GM18498 (cell line): ENCODE results near the gene MYO1C.
"Not testable (repeated sequence)": the region's sequence is repeated elsewhere in the genome, so short reads cannot be mapped to it uniquely, and the experiment has no call there.

Source experiments
- ATAC-seq: cut with Tn5 transposase; IDR thresholded peaks from one replicate; pipeline ENCODE4 v1.9.1; 2021; ENCODE audit warnings: mild to moderate bottlenecking, moderate library complexity; ENCODE audit not compliant: unreplicated experiment

Gene MYO1C

GRCh38 chr17:1467258-1467657 is 25.2 kb downstream of the MYO1C start:
- no peak for ATAC-seq

- ATAC-seq = no peak
Observed at GRCh38 chr17:1464186-1464585, 28.3 kb downstream of the MYO1C start.

GRCh38 chr17:1462164-1463112 is 30.0 kb downstream of the MYO1C start:
- no peak for ATAC-seq

GRCh38 chr17:1461198-1461944 is 31.1 kb downstream of the MYO1C start:
- ATAC-seq = no peak

- no peak for ATAC-seq
Observed at GRCh38 chr17:1460233-1460632, 32.3 kb downstream of the MYO1C start.

GRCh38 chr17:1455797-1456599 is 36.5 kb downstream of the MYO1C start, which contains the start of gene CRK:
Gene CRK, minus strand, starts transcription at chr17:1456232. Its CDS starts 115 bp downstream, at chr17:1456117.
- peak; percentile 87 for ATAC-seq

- peak; percentile 33 for ATAC-seq
Observed at GRCh38 chr17:1455291-1455796, 37.1 kb downstream of the MYO1C start.

GRCh38 chr17:1454541-1454940 is 37.9 kb downstream of the MYO1C start:
- ATAC-seq = no peak

GRCh38 chr17:1453694-1454093 is 38.8 kb downstream of the MYO1C start:
- not testable (repeated sequence) for ATAC-seq

- ATAC-seq = no peak
Observed at GRCh38 chr17:1452836-1453235, 39.6 kb downstream of the MYO1C start.

GRCh38 chr17:1450261-1450660 is 42.2 kb downstream of the MYO1C start:
- not testable (repeated sequence) for ATAC-seq

- ATAC-seq = no peak
Observed at GRCh38 chr17:1449412-1449967, 43.0 kb downstream of the MYO1C start.

- ATAC-seq = no peak
Observed at GRCh38 chr17:1447052-1447451, 45.4 kb downstream of the MYO1C start.

- no peak for ATAC-seq
Observed at GRCh38 chr17:1446201-1446600, 46.3 kb downstream of the MYO1C start.

- not testable (repeated sequence) for ATAC-seq
Observed at GRCh38 chr17:1445695-1446094, 46.8 kb downstream of the MYO1C start.

- not testable (repeated sequence) for ATAC-seq
Observed at GRCh38 chr17:1442721-1443120, 49.8 kb downstream of the MYO1C start.

- no peak for ATAC-seq
Observed at GRCh38 chr17:1442187-1442586, 50.3 kb downstream of the MYO1C start.

GRCh38 chr17:1440921-1441320 is 51.6 kb downstream of the MYO1C start:
- ATAC-seq = no peak

- no peak for ATAC-seq
Observed at GRCh38 chr17:1438593-1439083, 53.8 kb downstream of the MYO1C start.

GRCh38 chr17:1435326-1435725 is 57.2 kb downstream of the MYO1C start:
- no peak for ATAC-seq
